Activated CD4-positive, alpha-beta memory T cell treated with anti-CD3 and anti-CD28 coated beads, Interleukin-2, amount 10 ng/mL, durations not matched to agents 7 days and 5 days (primary cell): Measurements from ENCODE around the gene SP9. TPM values are rescaled to one million over a fixed set of nuclear protein-coding genes. Genes with fewer than 3 reads are reported as not detected.

Experiments used
- CTCF ChIA-PET: fragments of 350-600 bp; sonication (Branson Sonifier 250); formaldehyde crosslinking; loops from one replicate; lab custom pipeline; 2021; ENCODE audit warnings: antibody characterized with exemption, inconsistent platforms; lab: Charles Lee
- POLR2A ChIA-PET: fragments of 350-600 bp; sonication (Branson Sonifier 250); formaldehyde crosslinking; loops from one replicate; lab custom pipeline; 2021; ENCODE audit warnings: antibody characterized with exemption; lab: Charles Lee
- DNase-seq: peaks from one replicate; pipeline ENCODE4 v3.0.0-alpha.2; 2020
- H3K27ac Mint-ChIP-seq: one replicate; pipeline ENCODE4 v1.8.0; 2021; ENCODE audit warnings: mild to moderate bottlenecking, mixed read lengths
- H3K27me3 Mint-ChIP-seq: one replicate; pipeline ENCODE4 v1.8.0; 2021; ENCODE audit warnings: mixed read lengths
- H3K36me3 Mint-ChIP-seq: one replicate; pipeline ENCODE4 v1.8.0; 2021; ENCODE audit warnings: low read depth, mixed read lengths
- H3K4me1 Mint-ChIP-seq: one replicate; pipeline ENCODE4 v1.8.0; 2021; ENCODE audit warnings: mixed read lengths
- H3K4me3 Mint-ChIP-seq: one replicate; pipeline ENCODE4 v1.8.0; 2021; ENCODE audit warnings: mild to moderate bottlenecking, mixed read lengths
- H3K9me3 Mint-ChIP-seq: one replicate; pipeline ENCODE4 v1.8.0; 2021; ENCODE audit warnings: mixed read lengths
- total RNA-seq, 2 experiments: library from RNA; stranded (reverse); gene quantifications; one replicate each; pipeline ENCODE4 v1.2.3, GENCODE V29; 2021

Gene SP9
- total RNA-seq, 2 experiments from 2014 or later, result not detected

DNA sequence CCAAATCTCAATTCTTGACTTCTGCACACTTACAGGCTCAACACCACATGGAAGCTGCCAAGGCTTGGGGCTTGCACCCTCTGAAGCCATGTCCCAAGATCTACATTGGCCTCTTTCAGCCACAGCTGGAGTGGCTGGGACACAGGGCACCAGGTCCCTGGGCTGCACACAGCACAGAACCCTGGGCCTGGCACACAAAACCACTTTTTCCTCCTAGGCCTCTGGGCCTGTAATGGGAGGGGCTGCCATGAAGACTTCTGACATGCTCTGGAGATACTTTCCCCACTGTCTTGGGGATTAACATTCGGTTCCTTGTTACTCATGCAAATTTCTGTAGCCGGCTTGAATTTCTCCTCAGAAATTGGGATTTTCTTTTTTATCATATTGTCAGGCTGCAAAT lies 29.9 kb downstream of the SP9 start:
- H3K4me1 Mint-ChIP-seq, result no peaks in the 10 kb centered on the region
- CTCF ChIA-PET, result no interaction called here
- H3K36me3 Mint-ChIP-seq, result peaks cover 52% of the 10 kb centered on the region

GRCh38 chr2:174365571-174365970 lies 30.8 kb downstream of the SP9 start:
- peaks cover 11% of the 10 kb centered on the region for H3K9me3 Mint-ChIP-seq
- ChIA-PET POLR2A (no interaction called here), CTCF (no interaction called here)
- H3K27me3 Mint-ChIP-seq, result no peaks in the 10 kb centered on the region
- H3K4me1 Mint-ChIP-seq, result no peaks in the 10 kb centered on the region
- H3K36me3 Mint-ChIP-seq, result peaks cover 50% of the 10 kb centered on the region
- no peak overlapping the region for H3K4me3 Mint-ChIP-seq
- no peak for DNase-seq
- no peak overlapping the region for H3K27ac Mint-ChIP-seq

More for the DNA sequence above, 29.9 kb downstream of the SP9 start:
- H3K27me3 Mint-ChIP-seq, result no peaks in the 10 kb centered on the region
- no peak overlapping the region for H3K4me3 Mint-ChIP-seq
- POLR2A ChIA-PET, result no interaction called here
- H3K27ac Mint-ChIP-seq, result no peak overlapping the region
- no peak for DNase-seq
- peaks cover 11% of the 10 kb centered on the region for H3K9me3 Mint-ChIP-seq

DNA sequence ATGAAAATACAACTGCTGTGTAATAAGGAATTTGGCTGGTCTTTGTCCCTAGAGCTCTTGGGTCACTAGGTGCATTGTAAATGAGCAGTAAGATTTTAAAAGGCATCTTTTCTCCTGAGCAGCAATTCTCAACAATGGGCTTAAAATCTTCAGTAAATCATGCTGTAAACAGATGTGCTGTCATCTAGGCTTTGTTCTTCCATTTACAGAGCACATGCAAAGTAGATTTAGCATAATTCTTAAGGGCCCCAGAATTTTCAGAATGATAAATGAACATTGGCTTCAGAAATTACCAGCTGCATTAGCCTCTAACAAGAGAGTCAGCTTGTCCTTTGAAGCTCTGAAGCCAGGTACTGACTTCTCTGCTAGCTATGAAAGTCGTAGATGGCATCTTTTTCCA lies 33.9 kb downstream of the SP9 start:
- Mint-ChIP-seq H3K9me3 (peaks cover 9% of the 10 kb centered on the region), H3K4me3 (no peak overlapping the region), H3K4me1 (no peaks in the 10 kb centered on the region), H3K27ac (no peak overlapping the region), H3K27me3 (no peaks in the 10 kb centered on the region), H3K36me3 (peaks cover 39% of the 10 kb centered on the region)
- ChIA-PET POLR2A (no interaction called here), CTCF (no interaction called here)
- DNase-seq, result no peak

GRCh38 chr2:174376967-174377366 lies 42.2 kb downstream of the SP9 start:
- DNase-seq, result no peak
- no peak overlapping the region for H3K27ac Mint-ChIP-seq
- H3K9me3 Mint-ChIP-seq, result no peaks in the 10 kb centered on the region
- no peaks in the 10 kb centered on the region for H3K27me3 Mint-ChIP-seq
- H3K4me3 Mint-ChIP-seq, result no peak overlapping the region
- H3K4me1 Mint-ChIP-seq, result no peaks in the 10 kb centered on the region
- POLR2A ChIA-PET, result no interaction called here
- CTCF ChIA-PET, result no interaction called here
- H3K36me3 Mint-ChIP-seq, result peaks cover 35% of the 10 kb centered on the region

DNA sequence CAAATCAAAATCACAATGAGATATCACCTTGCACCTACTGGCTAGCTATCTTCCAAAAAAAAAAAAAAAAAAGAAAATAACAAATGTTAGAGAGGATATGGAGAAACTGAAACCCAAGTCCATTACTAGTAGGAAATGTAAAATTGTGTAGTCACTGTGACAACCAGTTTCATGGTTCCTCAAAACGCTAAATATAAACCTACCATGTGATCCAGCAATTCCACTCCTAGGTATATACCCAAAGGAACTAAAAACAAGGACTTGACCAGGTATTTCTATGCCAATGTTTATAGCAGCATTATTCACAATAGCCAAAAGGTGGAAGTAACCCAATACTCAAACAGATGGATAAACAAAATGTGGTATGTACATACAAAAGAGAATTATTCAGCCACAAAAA lies 49.0 kb downstream of the SP9 start:
- Mint-ChIP-seq H3K9me3 (no peaks in the 10 kb centered on the region), H3K4me1 (peaks cover 4% of the 10 kb centered on the region), H3K36me3 (peaks cover 38% of the 10 kb centered on the region), H3K4me3 (no peak overlapping the region), H3K27ac (no peak overlapping the region), H3K27me3 (no peaks in the 10 kb centered on the region)
- ChIA-PET POLR2A (no interaction called here), CTCF (interaction anchor here (0.6 kb wide), 1 partner anchor 37 kb away, joined by 3 read pairs; no protein-coding TSS in a partner anchor)
- no peak for DNase-seq

DNA sequence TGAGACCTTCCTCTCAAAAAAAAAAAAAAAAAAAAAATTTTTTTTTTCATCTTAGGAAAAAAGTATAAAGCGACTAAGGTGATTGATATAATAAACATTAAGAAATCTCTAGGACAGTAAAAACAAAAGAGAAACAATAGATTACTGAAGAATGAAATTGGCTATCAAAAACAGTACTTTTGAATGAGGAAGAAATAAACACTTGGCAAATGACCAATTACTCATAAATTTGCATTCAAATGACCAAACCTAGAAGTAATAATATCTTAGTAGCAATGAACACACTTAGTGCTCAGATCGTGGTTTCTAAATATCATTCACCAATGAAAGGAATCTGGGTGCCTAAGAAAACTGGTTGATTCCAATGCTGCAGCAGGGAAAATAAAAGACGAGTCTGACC lies 50.4 kb downstream of the SP9 start:
- no peak for DNase-seq
- no peaks in the 10 kb centered on the region for H3K27me3 Mint-ChIP-seq
- no peak overlapping the region for H3K4me3 Mint-ChIP-seq
- ChIA-PET POLR2A (no interaction called here), CTCF (no interaction called here)
- H3K9me3 Mint-ChIP-seq, result no peaks in the 10 kb centered on the region
- peaks cover 44% of the 10 kb centered on the region for H3K36me3 Mint-ChIP-seq
- H3K27ac Mint-ChIP-seq, result no peak overlapping the region
- H3K4me1 Mint-ChIP-seq, result peaks cover 4% of the 10 kb centered on the region

Other genes with a start within 250 kb of the SP9 start
- 10 to 100 TPM; 63.5 to 64.6 TPM for gene OLA1, start 86.4 kb upstream of the SP9 start, total RNA-seq
- gene SCRN3, start 60.8 kb downstream of the SP9 start, total RNA-seq, result 10 to 100 TPM; 15.3 to 18.4 TPM
- gene GPR155, start 152.1 kb downstream of the SP9 start, total RNA-seq, result 10 to 100 TPM; 10.5 to 11.3 TPM